H1 (cell line): ENCODE measurements around the gene EGFLAM. TPM values are rescaled to one million over a fixed set of nuclear protein-coding genes. Genes with fewer than 3 reads are reported as not detected.

Source experiments
- CTCF ChIA-PET: fragments of 300-600 bp; sonication (Branson Sonifier 250); formaldehyde crosslinking; loops from one replicate; lab custom pipeline; 2021; ENCODE audit not compliant: partially characterized antibody; lab: Charles Lee
- POLR2A ChIA-PET: fragments of 300-600 bp; sonication (Branson Sonifier 250); formaldehyde crosslinking; loops from one replicate; lab custom pipeline; 2021; ENCODE audit warnings: inconsistent platforms; ENCODE audit not compliant: partially characterized antibody; lab: Charles Lee
- DNase-seq, 2 experiments: peaks; one replicate each; pipeline versions ENCODE4 v3.0.0 to v3.0.0-alpha.2; 2010 to 2022; ENCODE audit warnings: low spot score in 2 of 2, low read depth in 1 of 2, mixed read lengths in 1 of 2
- FAIRE-seq: peaks from 2 replicates; lab custom pipeline; 2011; peaks lifted over from hg19 to GRCh38; lab: Jason Lieb, UNC
- H2AFZ ChIP-seq: 2 replicates; pipeline ENCODE4 v1.8.1; 2012; ENCODE audit warnings: low read length, inconsistent platforms
- H2AK5ac ChIP-seq: 2 replicates; pipeline ENCODE4 v1.6.1; 2013; ENCODE audit warnings: low read depth, low read length
- H2BK120ac ChIP-seq: replicated peaks from 2 replicates; pipeline ENCODE3; 2013; ENCODE audit warnings: low read depth, low read length, inconsistent platforms
- H2BK12ac ChIP-seq: 2 replicates; pipeline ENCODE4 v1.6.1; 2013; ENCODE audit warnings: low read depth, low read length
- H2BK15ac ChIP-seq: 2 replicates; pipeline ENCODE4 v1.6.1; 2013; ENCODE audit warnings: low read length
- H2BK20ac ChIP-seq: 2 replicates; pipeline ENCODE4 v1.6.1; 2013; ENCODE audit warnings: low read length
- H2BK5ac ChIP-seq: 2 replicates; pipeline ENCODE4 v1.6.1; 2013; ENCODE audit warnings: low read depth, low read length
- H3K14ac ChIP-seq: 2 replicates; pipeline ENCODE4 v1.6.1; 2013; ENCODE audit warnings: inconsistent platforms; ENCODE audit not compliant: insufficient read length
- H3K18ac ChIP-seq: 2 replicates; pipeline ENCODE4 v1.6.1; 2013; ENCODE audit warnings: low read length; ENCODE audit errors: extremely low read depth
- H3K23ac ChIP-seq: 2 replicates; pipeline ENCODE4 v1.6.1; 2013; ENCODE audit warnings: inconsistent platforms; ENCODE audit not compliant: insufficient read length
- H3K23me2 ChIP-seq: 2 replicates; pipeline ENCODE4 v1.6.1; 2013; ENCODE audit warnings: low read depth, low read length
- H3K27ac ChIP-seq: 2 replicates; pipeline ENCODE4 v1.6.1; 2011; ENCODE audit warnings: low read depth, low read length, inconsistent platforms
- H3K27me3 ChIP-seq, 4 experiments: replicated peaks in 1 of 4; 1 replicate in 1 of 4; 2 replicates in 3 of 4; pipeline versions ENCODE4 v1.6.1 to v1.8.1; 2011 to 2013; ENCODE audit warnings: low read length in 3 of 4, mild to moderate bottlenecking in 3 of 4, inconsistent platforms in 2 of 4, mixed read lengths in 2 of 4, moderate library complexity in 1 of 4; ENCODE audit not compliant: control insufficient read depth in 3 of 4, insufficient read depth in 3 of 4; ENCODE audit errors: extremely low read depth in 1 of 4
- H3K36me3 ChIP-seq, 4 experiments: 2 replicates each; pipeline versions ENCODE4 v1.6.1 to v1.8.1; 2011 to 2013; ENCODE audit warnings: mild to moderate bottlenecking in 4 of 4, low read length in 3 of 4, moderate library complexity in 2 of 4, control low read depth in 1 of 4, inconsistent platforms in 1 of 4; ENCODE audit not compliant: insufficient read depth in 4 of 4, control insufficient read depth in 2 of 4
- H3K4ac ChIP-seq: replicated peaks from 2 replicates; pipeline ENCODE3; 2013; ENCODE audit warnings: low read length, low read depth, mixed read lengths, inconsistent platforms; ENCODE audit not compliant: insufficient read length
- H3K4me1 ChIP-seq, 4 experiments: replicated peaks in 1 of 4; 1 replicate in 1 of 4; 2 replicates in 3 of 4; pipeline versions ENCODE4 v1.6.1 to v1.8.1; 2011 to 2013; ENCODE audit warnings: low read length in 3 of 4, inconsistent platforms in 2 of 4, mixed read lengths in 1 of 4; ENCODE audit not compliant: insufficient read depth in 4 of 4, control insufficient read depth in 3 of 4
- H3K4me2 ChIP-seq, 2 experiments: 2 replicates each; pipeline versions ENCODE4 v1.6.1 to v1.8.1; 2011 to 2013; ENCODE audit warnings: low read depth in 2 of 2, low read length in 2 of 2, control low read depth in 1 of 2, inconsistent platforms in 1 of 2, mild to moderate bottlenecking in 1 of 2; ENCODE audit not compliant: insufficient read depth in 1 of 2
- H3K4me3 ChIP-seq, 4 experiments: fragments of 200-600, 300-600 bp in 1 of 4; sonication (generic), shearing (Covaris generic), sonication (Bioruptor Twin) in 1 of 4; 2 replicates each; pipeline versions ENCODE4 v1.5.1 to v1.8.1; 2011 to 2016; ENCODE audit warnings: low read length in 4 of 4, low read depth in 3 of 4, control low read depth in 2 of 4, inconsistent platforms in 2 of 4, mild to moderate bottlenecking in 2 of 4, mixed read lengths in 1 of 4, moderate library complexity in 1 of 4; ENCODE audit not compliant: insufficient read depth in 2 of 4; ENCODE audit errors: extremely low read depth in 1 of 4
- H3K56ac ChIP-seq: replicated peaks from 2 replicates; pipeline ENCODE3; 2013; ENCODE audit warnings: low read depth, mild to moderate bottlenecking, mixed read lengths, low read length, inconsistent platforms; ENCODE audit not compliant: insufficient read length
- H3K79me1 ChIP-seq: 2 replicates; pipeline ENCODE4 v1.6.1; 2013; ENCODE audit warnings: low read depth, low read length, control low read depth
- H3K79me2 ChIP-seq, 2 experiments: 2 replicates each; pipeline versions ENCODE4 v1.6.1 to v1.8.1; 2012 to 2013; ENCODE audit warnings: low read length in 2 of 2, mild to moderate bottlenecking in 2 of 2, inconsistent platforms in 1 of 2; ENCODE audit not compliant: insufficient read depth in 2 of 2, control insufficient read depth in 1 of 2
- H3K9ac ChIP-seq, 4 experiments: replicated peaks in 1 of 4; 1 replicate in 1 of 4; 2 replicates in 3 of 4; pipeline versions ENCODE4 v1.6.1 to v1.8.1; 2011 to 2013; ENCODE audit warnings: low read depth in 3 of 4, low read length in 3 of 4, control low read depth in 2 of 4, mild to moderate bottlenecking in 2 of 4, moderate library complexity in 2 of 4, inconsistent platforms in 1 of 4; ENCODE audit errors: extremely low read depth in 1 of 4
- H3K9me3 ChIP-seq, 2 experiments: 2 replicates each; pipeline versions ENCODE4 v1.6.1 to v1.8.1; 2012 to 2013; ENCODE audit warnings: mild to moderate bottlenecking in 2 of 2, moderate library complexity in 2 of 2, control low read depth in 1 of 2, inconsistent platforms in 1 of 2, low read depth in 1 of 2, low read length in 1 of 2, mixed read lengths in 1 of 2; ENCODE audit not compliant: insufficient read depth in 2 of 2
- H4K20me1 ChIP-seq, 2 experiments: replicated peaks in 1 of 2; 2 replicates each; pipeline versions ENCODE3 to v1.8.1; 2011 to 2013; ENCODE audit warnings: inconsistent platforms in 2 of 2, low read length in 2 of 2, mild to moderate bottlenecking in 1 of 2; ENCODE audit not compliant: insufficient read depth in 2 of 2, control insufficient read depth in 1 of 2
- H4K5ac ChIP-seq: 2 replicates; pipeline ENCODE4 v1.6.1; 2013; ENCODE audit warnings: low read length, low read depth, mixed read lengths, inconsistent platforms; ENCODE audit not compliant: insufficient read length
- H4K8ac ChIP-seq: 2 replicates; pipeline ENCODE4 v1.8.0; 2013; ENCODE audit warnings: mild to moderate bottlenecking, moderate library complexity, low read length, inconsistent platforms; ENCODE audit not compliant: insufficient read depth; ENCODE audit errors: extremely low read depth
- H4K91ac ChIP-seq: replicated peaks from 2 replicates; pipeline ENCODE3; 2013; ENCODE audit warnings: low read length, mixed read lengths, inconsistent platforms; ENCODE audit not compliant: insufficient read length
- CHD2 ChIP-seq: IDR thresholded peaks from 2 replicates; pipeline ENCODE4 v1.6.1; 2012; ENCODE audit warnings: low read length, improper control_type of control experiment
- CTBP2 ChIP-seq: IDR thresholded peaks from 2 replicates; pipeline ENCODE4 v1.7.0; 2011; ENCODE audit warnings: borderline replicate concordance, mild to moderate bottlenecking, moderate library complexity, mixed read lengths, low read length; ENCODE audit not compliant: insufficient read depth, insufficient read length
- GTF2F1 ChIP-seq: IDR thresholded peaks from 2 replicates; pipeline ENCODE4 v1.6.1; 2012; ENCODE audit warnings: low read depth, low read length, improper control_type of control experiment, borderline replicate concordance
- KDM4A ChIP-seq: IDR thresholded peaks from one replicate; pipeline ENCODE4 v1.7.1; 2012; ENCODE audit warnings: low read depth, mild to moderate bottlenecking, moderate library complexity, low read length, inconsistent platforms; ENCODE audit not compliant: severe bottlenecking
- MAFK ChIP-seq: IDR thresholded peaks from 2 replicates; pipeline ENCODE4 v1.6.1; 2012; ENCODE audit warnings: low read depth, mild to moderate bottlenecking, improper control_type of control experiment, low read length
- TEAD4 ChIP-seq: IDR thresholded peaks from 2 replicates; pipeline ENCODE4 v1.6.1; 2012; ENCODE audit warnings: low read depth, low read length, inconsistent platforms, mixed read lengths
- WGBS, 2 experiments: shearing (Covaris generic) in 1 of 2; methylation state at CpG; one replicate each; pipeline versions ENCODE4 v1.1.6 to v1.1.7; 2013 to 2015; ENCODE audit warnings: low lambda C conversion rate in 2 of 2, mixed read lengths in 2 of 2, inconsistent platforms in 1 of 2, low coverage in 1 of 2, missing lambda C conversion rate in 1 of 2; ENCODE audit not compliant: insufficient replicate concordance in 2 of 2, insufficient coverage in 1 of 2, insufficient read length in 1 of 2; ENCODE audit errors: extremely low coverage in 1 of 2, missing lambda C conversion rate in 1 of 2; 5-methylcytosine and 5-hydroxymethylcytosine counted together
- polyA plus RNA-seq, 7 experiments: library from polyadenylated mRNA; depleted of rRNA in 3 of 7; stranded (reverse) in 5 of 7; unstranded in 2 of 7; fragments of >200 nt in 5 of 7; fragments of 200-250 nt in 2 of 7; gene quantifications; 1 replicate in 5 of 7; 2 replicates in 1 of 7; 4 replicates in 1 of 7; pipeline versions ENCODE4 v1.2.1 to v1.2.3, GENCODE V29; 2011 to 2013; ENCODE audit warnings: missing spikeins in 2 of 7, mixed read lengths in 2 of 7
- total RNA-seq: library from RNA; stranded (reverse); fragmentation: NEBNext Ultra II Directional; extraction: Animal tissue kit (Norgen Biotek cat#: 25700); gene quantifications from 2 replicates; pipeline ENCODE4 v1.2.1, GENCODE V29; 2021
- TF ChIP-seq, protein P1 (sequence below): IDR thresholded peaks from 2 replicates; pipeline ENCODE4 v1.6.1; 2012; ENCODE audit warnings: low read length, inconsistent platforms

EGFLAM gene
- total and polyA plus RNA-seq, 2 of the 8 experiments (the other 6 are each of a cell fraction or from before 2014, with no cell fraction given), result 0.20 to 0.24 TPM

GRCh38 chr5:38295751-38296150 is 37.4 kb downstream of the EGFLAM start:
- Histone ChIP-seq H2BK5ac (no peak overlapping the region), H3K27me3 (no peaks in the 10 kb centered on the region), H3K4ac (no peak overlapping the region), H3K56ac (no peak overlapping the region), H4K8ac (no peak overlapping the region), H3K23ac (no peak overlapping the region), H4K5ac (no peak overlapping the region), H3K4me2 (no peak overlapping the region), H3K4me3 (no peak overlapping the region), H3K27ac (no peak overlapping the region), H2BK20ac (no peak overlapping the region), H3K14ac (no peak overlapping the region), H3K79me1 (no peaks in the 10 kb centered on the region), H2BK15ac (no peak overlapping the region), H3K9ac (no peak overlapping the region), H3K79me2 (no peaks in the 10 kb centered on the region), H3K36me3 (no peaks in the 10 kb centered on the region), H4K91ac (no peak overlapping the region), H2AFZ (no peak overlapping the region), H2AK5ac (no peak overlapping the region), H2BK12ac (no peak overlapping the region), H2BK120ac (no peak overlapping the region), H3K9me3 (no peaks in the 10 kb centered on the region; a peak in 1 of 4 replicates), H3K4me1 (no peaks in the 10 kb centered on the region), H3K23me2 (no peaks in the 10 kb centered on the region), H3K18ac (no peak overlapping the region)
- DNase-seq (no peak), FAIRE-seq (no peak)
- CTCF ChIA-PET, result interaction anchor here (0.8 to 2.8 kb wide), 3 partner anchors 15 to 87 kb away, joined by 3 to 19 read pairs (median 6); no protein-coding TSS in a partner anchor
- POLR2A ChIA-PET, result no interaction called here
- WGBS, 2 experiments, result 89% methylated on average over 2 of the region's 2 CpGs; no CpG with 5 or more reads in 1 of the 2 experiments
- TF ChIP-seq KDM4A, result no peak
- TF ChIP-seq GTF2F1, result no peak
- TF ChIP-seq TEAD4, result no peak
- no peak for TF ChIP-seq CTBP2
- no peak for TF ChIP-seq CHD2
- TF ChIP-seq, protein P1, sequence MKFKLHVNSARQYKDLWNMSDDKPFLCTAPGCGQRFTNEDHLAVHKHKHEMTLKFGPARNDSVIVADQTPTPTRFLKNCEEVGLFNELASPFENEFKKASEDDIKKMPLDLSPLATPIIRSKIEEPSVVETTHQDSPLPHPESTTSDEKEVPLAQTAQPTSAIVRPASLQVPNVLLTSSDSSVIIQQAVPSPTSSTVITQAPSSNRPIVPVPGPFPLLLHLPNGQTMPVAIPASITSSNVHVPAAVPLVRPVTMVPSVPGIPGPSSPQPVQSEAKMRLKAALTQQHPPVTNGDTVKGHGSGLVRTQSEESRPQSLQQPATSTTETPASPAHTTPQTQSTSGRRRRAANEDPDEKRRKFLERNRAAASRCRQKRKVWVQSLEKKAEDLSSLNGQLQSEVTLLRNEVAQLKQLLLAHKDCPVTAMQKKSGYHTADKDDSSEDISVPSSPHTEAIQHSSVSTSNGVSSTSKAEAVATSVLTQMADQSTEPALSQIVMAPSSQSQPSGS, result no peak
- no peak for TF ChIP-seq MAFK
- TF ChIP-seq, all 59 proteins: peak for 0
- no peaks in the 10 kb centered on the region for H4K20me1 ChIP-seq
